GM12878 (cell line): ENCODE data around the gene EPB41. TPM values are rescaled to one million over a fixed set of nuclear protein-coding genes. Genes with fewer than 3 reads are reported as not detected.

Experiments
- BHLHE40 ChIP-seq, 2 experiments: fragments of 450-650 bp in 1 of 2; IDR thresholded peaks; 2 replicates each; pipeline ENCODE4 v1.6.1; 2011 to 2017; ENCODE audit warnings: low read depth in 2 of 2, borderline replicate concordance in 1 of 2, improper control_type of control experiment in 1 of 2, low read length in 1 of 2, mild to moderate bottlenecking in 1 of 2
- CBFB ChIP-seq: IDR thresholded peaks from 2 replicates; pipeline ENCODE4 v1.6.1; 2016; ENCODE audit warnings: antibody characterized with exemption, low read depth
- EP300 ChIP-seq, 2 experiments: fragments of 150-350 bp in 1 of 2; IDR thresholded peaks; 2 replicates each; pipeline ENCODE4 v1.6.1; 2011 to 2012; ENCODE audit warnings: low read depth in 2 of 2, low read length in 2 of 2, borderline replicate concordance in 1 of 2, improper control_type of control experiment in 1 of 2, inconsistent platforms in 1 of 2; ENCODE audit not compliant: control insufficient read depth in 1 of 2
- IKZF1 ChIP-seq: fragments of 450-650 bp; conservative IDR thresholded peaks from 2 replicates; pipeline ENCODE4 v1.6.1; 2017; ENCODE audit warnings: antibody characterized with exemption, mild to moderate bottlenecking
- IKZF2 ChIP-seq, 2 experiments: fragments of 450-650 bp; IDR thresholded peaks; 2 replicates each; pipeline ENCODE4 v1.6.1; 2017; ENCODE audit warnings: mild to moderate bottlenecking in 2 of 2, moderate library complexity in 2 of 2
- IRF4 ChIP-seq: IDR thresholded peaks from 2 replicates; pipeline ENCODE4 v1.6.1; 2011; ENCODE audit warnings: low read depth, low read length
- MEF2B ChIP-seq: fragments of 450-650 bp; IDR thresholded peaks from 2 replicates; pipeline ENCODE4 v1.6.1; 2018; ENCODE audit warnings: mild to moderate bottlenecking, moderate library complexity; ENCODE audit not compliant: partially characterized antibody, poor library complexity, severe bottlenecking
- MXI1 ChIP-seq: fragments of 150-350 bp; IDR thresholded peaks from 2 replicates; pipeline ENCODE4 v1.6.1; 2011; ENCODE audit warnings: low read depth, mild to moderate bottlenecking, inconsistent platforms, low read length, improper control_type of control experiment
- NBN ChIP-seq: fragments of 450-650 bp; IDR thresholded peaks from 2 replicates; pipeline ENCODE4 v1.6.1; 2016
- PAX5 ChIP-seq: IDR thresholded peaks from 2 replicates; pipeline ENCODE4 v1.6.1; 2011; ENCODE audit warnings: low read depth, low read length, borderline replicate concordance
- PAX8 ChIP-seq: fragments of 450-650 bp; IDR thresholded peaks from 2 replicates; pipeline ENCODE4 v1.6.1; 2017; ENCODE audit warnings: mild to moderate bottlenecking, moderate library complexity
- POLR2A ChIP-seq: IDR thresholded peaks from 2 replicates; pipeline ENCODE4 v1.6.1; 2011; ENCODE audit warnings: low read depth, mild to moderate bottlenecking, low read length
- RAD21 ChIP-seq: IDR thresholded peaks from 2 replicates; pipeline ENCODE4 v1.6.1; 2011; ENCODE audit warnings: mild to moderate bottlenecking, low read depth, low read length, moderate library complexity; ENCODE audit not compliant: insufficient read depth
- SMC3 ChIP-seq: IDR thresholded peaks from 2 replicates; pipeline ENCODE4 v1.6.1; 2011; ENCODE audit warnings: low read length, improper control_type of control experiment, borderline replicate concordance
- TCF12 ChIP-seq: IDR thresholded peaks from 2 replicates; pipeline ENCODE4 v1.6.1; 2011; ENCODE audit warnings: low read depth, mild to moderate bottlenecking, low read length
- polyA plus RNA-seq, 11 experiments: library from polyadenylated mRNA; depleted of rRNA in 4 of 11; unstranded in 6 of 11; stranded (reverse) in 5 of 11; fragments of >200 nt; fragmentation: Nextera tagmentation in 4 of 11; fragmentation: Illumina TruSeq in 1 of 11; extraction: Ambion mirVana in 4 of 11; extraction: Trizol in 1 of 11; gene quantifications; 1 replicate in 1 of 11; 2 replicates in 10 of 11; pipeline versions ENCODE4 v1.2.1 to v1.2.3, GENCODE V29; 2011 to 2016; ENCODE audit warnings: inconsistent platforms in 2 of 11, missing spikeins in 2 of 11, low read depth in 1 of 11
- total RNA-seq, 4 experiments: library from RNA; depleted of rRNA in 3 of 4; stranded (reverse); fragments of >200 nt in 3 of 4; fragmentation: Illumina TruSeq in 1 of 4; extraction: Trizol in 1 of 4; gene quantifications; 2 replicates each; pipeline versions ENCODE4 v1.2.1 to v1.2.3, GENCODE V29; 2013 to 2021
- TF ChIP-seq, protein P1 (sequence below): IDR thresholded peaks from 2 replicates; pipeline ENCODE4 v1.6.1; 2012; ENCODE audit warnings: low read depth, low read length, improper control_type of control experiment
- TF ChIP-seq, protein P2 (sequence below): IDR thresholded peaks from 2 replicates; pipeline ENCODE4 v1.6.1; 2012; ENCODE audit warnings: improper control_type of control experiment, low read depth, low read length; ENCODE audit not compliant: insufficient replicate concordance
- TF ChIP-seq, protein P3 (sequence below): IDR thresholded peaks from 2 replicates; pipeline ENCODE4 v1.6.1; 2012; ENCODE audit warnings: low read depth, low read length, improper control_type of control experiment
- TF ChIP-seq, protein P4 (sequence below), 3 experiments: IDR thresholded peaks in 2 of 3; conservative IDR thresholded peaks in 1 of 3; 2 replicates each; pipeline ENCODE4 v1.5.1; 2011; ENCODE audit warnings: low read depth in 3 of 3, low read length in 3 of 3, mild to moderate bottlenecking in 3 of 3, control low read depth in 2 of 3, moderate library complexity in 2 of 3, inconsistent platforms in 1 of 3, mixed read lengths in 1 of 3; ENCODE audit not compliant: control insufficient read depth in 2 of 3, insufficient read depth in 1 of 3; ENCODE audit errors: extremely low read depth in 1 of 3

The EPB41 gene
- total and polyA plus RNA-seq, 10 of the 15 experiments (the other 5 are each of a cell fraction or from before 2014, with no cell fraction given): 1.1 to 77.6 (median 58.8) TPM

DNA sequence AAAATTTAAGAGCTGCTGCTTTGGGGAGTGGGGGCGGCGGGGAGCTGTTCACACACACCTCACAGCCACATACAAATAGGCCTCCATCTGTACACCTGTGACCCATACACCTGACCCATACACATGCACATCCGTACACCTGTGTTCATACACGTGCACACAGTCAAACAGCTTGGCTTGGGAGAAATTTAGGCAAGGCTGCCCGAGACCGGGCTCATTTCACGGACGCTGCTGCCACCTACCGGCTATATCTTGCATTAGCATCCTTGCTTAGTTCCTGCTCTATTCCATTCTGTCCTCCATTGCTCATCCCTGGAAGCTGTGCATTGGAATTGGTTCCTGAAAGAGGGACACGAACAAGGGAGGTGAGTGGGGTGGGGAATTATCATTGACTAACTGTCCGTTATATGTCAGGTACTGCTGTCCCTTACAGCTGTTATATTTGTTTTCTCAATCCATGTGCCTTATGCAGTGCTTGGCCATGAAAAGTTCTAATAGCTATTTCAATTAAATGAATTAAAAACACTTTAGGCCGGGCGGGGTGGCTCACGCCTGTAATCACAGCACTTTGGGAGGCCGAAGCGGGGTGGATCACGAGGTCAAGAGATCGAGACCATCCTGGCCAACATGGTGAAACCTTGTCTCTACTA, 37.1 kb upstream of the EPB41 start (continued):
- TF ChIP-seq IKZF2 (IDR thresholded peaks at IDR 0.05): peak; percentile 56 to 73; a peak in 3 of 4 replicates
- peak; percentile 27 for TF ChIP-seq MEF2B
- TF ChIP-seq, protein P1, sequence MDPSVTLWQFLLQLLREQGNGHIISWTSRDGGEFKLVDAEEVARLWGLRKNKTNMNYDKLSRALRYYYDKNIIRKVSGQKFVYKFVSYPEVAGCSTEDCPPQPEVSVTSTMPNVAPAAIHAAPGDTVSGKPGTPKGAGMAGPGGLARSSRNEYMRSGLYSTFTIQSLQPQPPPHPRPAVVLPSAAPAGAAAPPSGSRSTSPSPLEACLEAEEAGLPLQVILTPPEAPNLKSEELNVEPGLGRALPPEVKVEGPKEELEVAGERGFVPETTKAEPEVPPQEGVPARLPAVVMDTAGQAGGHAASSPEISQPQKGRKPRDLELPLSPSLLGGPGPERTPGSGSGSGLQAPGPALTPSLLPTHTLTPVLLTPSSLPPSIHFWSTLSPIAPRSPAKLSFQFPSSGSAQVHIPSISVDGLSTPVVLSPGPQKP: no peak
- TF ChIP-seq, protein P2, sequence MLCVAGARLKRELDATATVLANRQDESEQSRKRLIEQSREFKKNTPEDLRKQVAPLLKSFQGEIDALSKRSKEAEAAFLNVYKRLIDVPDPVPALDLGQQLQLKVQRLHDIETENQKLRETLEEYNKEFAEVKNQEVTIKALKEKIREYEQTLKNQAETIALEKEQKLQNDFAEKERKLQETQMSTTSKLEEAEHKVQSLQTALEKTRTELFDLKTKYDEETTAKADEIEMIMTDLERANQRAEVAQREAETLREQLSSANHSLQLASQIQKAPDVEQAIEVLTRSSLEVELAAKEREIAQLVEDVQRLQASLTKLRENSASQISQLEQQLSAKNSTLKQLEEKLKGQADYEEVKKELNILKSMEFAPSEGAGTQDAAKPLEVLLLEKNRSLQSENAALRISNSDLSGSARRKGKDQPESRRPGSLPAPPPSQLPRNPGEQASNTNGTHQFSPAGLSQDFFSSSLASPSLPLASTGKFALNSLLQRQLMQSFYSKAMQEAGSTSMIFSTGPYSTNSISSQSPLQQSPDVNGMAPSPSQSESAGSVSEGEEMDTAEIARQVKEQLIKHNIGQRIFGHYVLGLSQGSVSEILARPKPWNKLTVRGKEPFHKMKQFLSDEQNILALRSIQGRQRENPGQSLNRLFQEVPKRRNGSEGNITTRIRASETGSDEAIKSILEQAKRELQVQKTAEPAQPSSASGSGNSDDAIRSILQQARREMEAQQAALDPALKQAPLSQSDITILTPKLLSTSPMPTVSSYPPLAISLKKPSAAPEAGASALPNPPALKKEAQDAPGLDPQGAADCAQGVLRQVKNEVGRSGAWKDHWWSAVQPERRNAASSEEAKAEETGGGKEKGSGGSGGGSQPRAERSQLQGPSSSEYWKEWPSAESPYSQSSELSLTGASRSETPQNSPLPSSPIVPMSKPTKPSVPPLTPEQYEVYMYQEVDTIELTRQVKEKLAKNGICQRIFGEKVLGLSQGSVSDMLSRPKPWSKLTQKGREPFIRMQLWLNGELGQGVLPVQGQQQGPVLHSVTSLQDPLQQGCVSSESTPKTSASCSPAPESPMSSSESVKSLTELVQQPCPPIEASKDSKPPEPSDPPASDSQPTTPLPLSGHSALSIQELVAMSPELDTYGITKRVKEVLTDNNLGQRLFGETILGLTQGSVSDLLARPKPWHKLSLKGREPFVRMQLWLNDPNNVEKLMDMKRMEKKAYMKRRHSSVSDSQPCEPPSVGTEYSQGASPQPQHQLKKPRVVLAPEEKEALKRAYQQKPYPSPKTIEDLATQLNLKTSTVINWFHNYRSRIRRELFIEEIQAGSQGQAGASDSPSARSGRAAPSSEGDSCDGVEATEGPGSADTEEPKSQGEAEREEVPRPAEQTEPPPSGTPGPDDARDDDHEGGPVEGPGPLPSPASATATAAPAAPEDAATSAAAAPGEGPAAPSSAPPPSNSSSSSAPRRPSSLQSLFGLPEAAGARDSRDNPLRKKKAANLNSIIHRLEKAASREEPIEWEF: no peak
- peak; percentile 77 for TF ChIP-seq IKZF1
- no peak for TF ChIP-seq IRF4
- TF ChIP-seq RAD21: peak; percentile 97
- no peak for TF ChIP-seq EP300 (IDR thresholded peaks at IDR 0.05; ENCODE audit: borderline replicate concordance in 1 of 2, control insufficient read depth in 1 of 2, low read depth in 2 of 2, low read length in 2 of 2)
- no peak for TF ChIP-seq TCF12
- TF ChIP-seq SMC3: peak; percentile 94
- no peak for TF ChIP-seq POLR2A
- TF ChIP-seq CBFB: no peak
- no peak for TF ChIP-seq PAX5
- TF ChIP-seq, protein P3, sequence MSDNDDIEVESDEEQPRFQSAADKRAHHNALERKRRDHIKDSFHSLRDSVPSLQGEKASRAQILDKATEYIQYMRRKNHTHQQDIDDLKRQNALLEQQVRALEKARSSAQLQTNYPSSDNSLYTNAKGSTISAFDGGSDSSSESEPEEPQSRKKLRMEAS: peak; percentile 48; the same call in 1 of the 2 replicates
- peak; percentile 87 to 90 for TF ChIP-seq BHLHE40 (IDR thresholded peaks at IDR 0.05; ENCODE audit: borderline replicate concordance in 1 of 2, low read depth in 2 of 2, low read length in 1 of 2)
- TF ChIP-seq MXI1: 0 out of 2 replicates have a peak, but pooled peaks have one; percentile 67
- TF ChIP-seq NBN: 0 out of 2 replicates have a peak, but pooled peaks have one; percentile 24
- TF ChIP-seq, protein P4, sequence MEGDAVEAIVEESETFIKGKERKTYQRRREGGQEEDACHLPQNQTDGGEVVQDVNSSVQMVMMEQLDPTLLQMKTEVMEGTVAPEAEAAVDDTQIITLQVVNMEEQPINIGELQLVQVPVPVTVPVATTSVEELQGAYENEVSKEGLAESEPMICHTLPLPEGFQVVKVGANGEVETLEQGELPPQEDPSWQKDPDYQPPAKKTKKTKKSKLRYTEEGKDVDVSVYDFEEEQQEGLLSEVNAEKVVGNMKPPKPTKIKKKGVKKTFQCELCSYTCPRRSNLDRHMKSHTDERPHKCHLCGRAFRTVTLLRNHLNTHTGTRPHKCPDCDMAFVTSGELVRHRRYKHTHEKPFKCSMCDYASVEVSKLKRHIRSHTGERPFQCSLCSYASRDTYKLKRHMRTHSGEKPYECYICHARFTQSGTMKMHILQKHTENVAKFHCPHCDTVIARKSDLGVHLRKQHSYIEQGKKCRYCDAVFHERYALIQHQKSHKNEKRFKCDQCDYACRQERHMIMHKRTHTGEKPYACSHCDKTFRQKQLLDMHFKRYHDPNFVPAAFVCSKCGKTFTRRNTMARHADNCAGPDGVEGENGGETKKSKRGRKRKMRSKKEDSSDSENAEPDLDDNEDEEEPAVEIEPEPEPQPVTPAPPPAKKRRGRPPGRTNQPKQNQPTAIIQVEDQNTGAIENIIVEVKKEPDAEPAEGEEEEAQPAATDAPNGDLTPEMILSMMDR (IDR thresholded peaks at IDR 0.05 in 2 of 3, conservative IDR thresholded peaks at IDR 0.05 in 1 of 3; ENCODE audit: control insufficient read depth in 2 of 3, extremely low read depth in 1 of 3, insufficient read depth in 1 of 3, low read depth in 3 of 3, low read length in 3 of 3): peak; percentile 89 to 96 (median 93)
- TF ChIP-seq PAX8: no peak
